Thyroid gland (tissue), 4 donors: ENCODE measurements around the gene RYR2. TPM values are rescaled to one million over a fixed set of nuclear protein-coding genes. Genes with fewer than 3 reads are reported as not detected.

Experiments used
- DNase-seq, 2 donors: peaks; one replicate each; pipeline ENCODE4 v3.0.0-alpha.2; 2019
- H3K27ac ChIP-seq, 3 donors: fragments of 200-600 bp; sonication (generic); 1 replicate in 2 of 3; 2 replicates in 1 of 3; pipeline ENCODE4 v1.5.1; 2016 to 2019; ENCODE audit warnings: mild to moderate bottlenecking in 1 of 3, moderate library complexity in 1 of 3
- H3K27me3 ChIP-seq: fragments of 200-600 bp; sonication (generic); one replicate; pipeline ENCODE4 v1.5.1; 2019
- H3K36me3 ChIP-seq, 2 donors: fragments of 200-600 bp; sonication (generic); one replicate each; pipeline ENCODE4 v1.5.1; 2016 to 2019
- H3K4me1 ChIP-seq, 2 donors: fragments of 200-600 bp; sonication (generic); one replicate each; pipeline ENCODE4 v1.5.1; 2017 to 2019
- H3K4me3 ChIP-seq, 3 donors: fragments of 200-600 bp; sonication (generic); replicated peaks in 1 of 3; 1 replicate in 2 of 3; 2 replicates in 1 of 3; pipeline ENCODE4 v1.5.1; 2016; ENCODE audit warnings: mild to moderate bottlenecking in 1 of 3
- H3K9me3 ChIP-seq: fragments of 200-600 bp; sonication (generic); one replicate; pipeline ENCODE4 v1.5.1; 2017
- POLR2A ChIP-seq, 2 donors: fragments of 450-650 bp; IDR thresholded peaks; one replicate each; pipeline ENCODE4 v1.6.1; 2017; ENCODE audit warnings: antibody characterized with exemption in 2 of 2, mild to moderate bottlenecking in 2 of 2, moderate library complexity in 1 of 2
- WGBS, 2 donors: methylation state at CpG; one replicate each; pipeline ENCODE4 v1.1.5; 2017; 5-methylcytosine and 5-hydroxymethylcytosine counted together
- intact Hi-C: fragments of 100-400 bp; cut with DNase I; formaldehyde crosslinking; loops from one replicate; pipeline ENCODE4 v1.15.1; 2023
- total RNA-seq, 4 donors: library from RNA; depleted of rRNA; stranded (reverse); fragments of >200 nt; gene quantifications; one replicate each; pipeline ENCODE4 v1.2.3, GENCODE V29; 2016
- TF ChIP-seq, protein P1 (sequence below), 6 experiments: fragments of 200-600 bp in 3 of 6; fragments of 450-650 bp in 3 of 6; sonication (generic) in 3 of 6; IDR thresholded peaks; one replicate each; pipeline ENCODE4 v1.5.1; 2016 to 2019; ENCODE audit warnings: antibody characterized with exemption in 6 of 6, mild to moderate bottlenecking in 2 of 6, inconsistent platforms in 1 of 6, moderate library complexity in 1 of 6

The RYR2 gene
- total RNA-seq, 4 donors from 2014 or later = 6.6 to 31.8 (median 28.2) TPM

DNA sequence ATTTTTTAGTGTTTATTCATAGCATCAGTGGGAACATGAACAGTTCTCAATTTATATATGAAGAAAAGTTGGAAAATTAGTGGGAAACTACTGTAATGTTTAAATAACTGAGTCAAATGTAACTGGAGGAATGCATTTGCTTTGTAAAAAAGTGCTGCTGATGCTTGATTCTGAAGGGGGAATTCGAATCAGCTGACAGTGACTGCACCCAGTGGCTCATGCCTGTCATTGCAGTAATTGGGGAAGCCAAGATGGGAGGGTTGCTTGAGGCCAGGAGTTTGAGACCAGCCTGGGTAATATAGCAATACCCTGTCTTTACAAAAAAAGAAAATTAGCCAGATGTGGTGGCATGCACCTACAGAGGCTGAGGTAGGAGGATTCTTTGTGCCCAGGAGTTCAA, 450.4 kb downstream of the RYR2 start:
- Histone ChIP-seq H3K27me3 (no peaks in the 10 kb centered on the region), H3K9me3 (no peaks in the 10 kb centered on the region), H3K27ac (no peak overlapping the region), H3K4me1 (no peaks in the 10 kb centered on the region), H3K4me3 (no peak overlapping the region), H3K36me3 (no peaks in the 10 kb centered on the region)
- TF ChIP-seq, protein P1, sequence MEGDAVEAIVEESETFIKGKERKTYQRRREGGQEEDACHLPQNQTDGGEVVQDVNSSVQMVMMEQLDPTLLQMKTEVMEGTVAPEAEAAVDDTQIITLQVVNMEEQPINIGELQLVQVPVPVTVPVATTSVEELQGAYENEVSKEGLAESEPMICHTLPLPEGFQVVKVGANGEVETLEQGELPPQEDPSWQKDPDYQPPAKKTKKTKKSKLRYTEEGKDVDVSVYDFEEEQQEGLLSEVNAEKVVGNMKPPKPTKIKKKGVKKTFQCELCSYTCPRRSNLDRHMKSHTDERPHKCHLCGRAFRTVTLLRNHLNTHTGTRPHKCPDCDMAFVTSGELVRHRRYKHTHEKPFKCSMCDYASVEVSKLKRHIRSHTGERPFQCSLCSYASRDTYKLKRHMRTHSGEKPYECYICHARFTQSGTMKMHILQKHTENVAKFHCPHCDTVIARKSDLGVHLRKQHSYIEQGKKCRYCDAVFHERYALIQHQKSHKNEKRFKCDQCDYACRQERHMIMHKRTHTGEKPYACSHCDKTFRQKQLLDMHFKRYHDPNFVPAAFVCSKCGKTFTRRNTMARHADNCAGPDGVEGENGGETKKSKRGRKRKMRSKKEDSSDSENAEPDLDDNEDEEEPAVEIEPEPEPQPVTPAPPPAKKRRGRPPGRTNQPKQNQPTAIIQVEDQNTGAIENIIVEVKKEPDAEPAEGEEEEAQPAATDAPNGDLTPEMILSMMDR (IDR thresholded peaks at IDR 0.05) = no peak
- 53 to 58% methylated on average over 1 of the region's 1 CpG for WGBS, 2 donors
- DNase-seq = no peak
- intact Hi-C loops = no loop called here

DNA sequence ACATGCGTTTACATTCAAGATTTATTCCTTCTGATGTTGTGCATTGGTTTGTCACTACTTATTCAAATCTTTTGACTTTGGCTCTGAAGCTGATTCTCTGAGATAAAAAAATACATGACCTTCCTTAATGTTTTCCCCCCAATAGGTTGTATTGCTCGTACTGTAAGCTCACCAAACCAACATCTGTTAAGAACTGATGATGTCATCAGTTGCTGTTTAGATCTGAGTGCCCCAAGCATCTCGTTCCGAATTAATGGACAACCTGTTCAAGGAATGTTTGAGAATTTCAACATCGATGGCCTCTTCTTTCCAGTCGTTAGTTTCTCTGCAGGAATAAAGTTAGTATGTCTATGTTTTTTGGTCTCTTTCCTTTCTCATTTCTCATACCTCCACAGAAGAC, 458.6 kb downstream of the RYR2 start:
- H3K36me3 ChIP-seq = no peaks in the 10 kb centered on the region
- no peak for DNase-seq
- intact Hi-C loops = no loop called here
- H3K27ac ChIP-seq = no peak overlapping the region
- H3K27me3 ChIP-seq = no peaks in the 10 kb centered on the region
- H3K9me3 ChIP-seq = no peaks in the 10 kb centered on the region
- 76 to 80% methylated on average over 6 of the region's 6 CpGs for WGBS, 2 donors
- H3K4me3 ChIP-seq = no peak overlapping the region
- no peak for TF ChIP-seq POLR2A (IDR thresholded peaks at IDR 0.05)
- TF ChIP-seq, protein P1 (IDR thresholded peaks at IDR 0.05) = no peak
- H3K4me1 ChIP-seq = no peaks in the 10 kb centered on the region

DNA sequence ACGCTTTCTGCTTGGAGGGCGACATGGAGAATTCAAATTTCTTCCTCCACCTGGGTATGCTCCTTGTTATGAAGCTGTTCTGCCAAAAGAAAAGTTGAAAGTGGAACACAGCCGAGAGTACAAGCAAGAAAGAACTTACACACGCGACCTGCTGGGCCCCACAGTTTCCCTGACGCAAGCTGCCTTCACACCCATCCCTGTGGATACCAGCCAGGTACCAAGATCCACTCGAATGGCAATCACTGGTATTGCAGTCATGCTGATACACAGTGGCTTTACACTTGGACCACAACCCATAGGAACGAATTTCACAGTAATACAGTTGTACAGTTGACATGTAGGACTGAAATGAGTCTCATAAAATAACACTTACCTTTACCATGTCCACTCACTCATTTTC, 461.3 kb downstream of the RYR2 start:
- DNase-seq = no peak

DNA sequence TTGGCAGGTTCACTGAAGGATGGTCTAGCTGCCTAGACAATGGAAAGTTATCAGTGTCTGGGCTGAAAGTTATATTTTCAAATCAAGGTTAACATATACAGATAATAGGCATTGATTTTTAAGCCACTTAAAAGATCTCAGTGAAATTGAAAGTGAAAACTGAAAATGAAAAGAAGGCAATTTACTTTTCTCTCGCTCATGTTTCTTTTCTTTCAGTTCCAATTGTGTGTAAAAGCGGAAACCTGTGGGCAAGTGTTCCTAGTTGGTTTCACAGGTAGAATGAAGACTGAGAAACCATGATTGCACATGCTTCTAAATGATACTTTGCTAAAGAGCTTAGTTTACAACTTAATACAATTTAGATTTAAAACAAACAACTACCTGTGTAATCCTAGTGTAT, 465.0 kb downstream of the RYR2 start:
- 86 to 88% methylated on average over 2 of the region's 2 CpGs for WGBS, 2 donors
- no peak for DNase-seq
- Histone ChIP-seq H3K4me1 (no peaks in the 10 kb centered on the region), H3K27me3 (no peaks in the 10 kb centered on the region), H3K9me3 (no peaks in the 10 kb centered on the region), H3K27ac (no peak overlapping the region), H3K4me3 (no peak overlapping the region), H3K36me3 (no peaks in the 10 kb centered on the region)
- TF ChIP-seq POLR2A (IDR thresholded peaks at IDR 0.05) = no peak
- TF ChIP-seq, protein P1 (IDR thresholded peaks at IDR 0.05) = no peak
- intact Hi-C loops = no loop called here

More for the DNA sequence above, 461.3 kb downstream of the RYR2 start:
- intact Hi-C loops = no loop called here
- H3K9me3 ChIP-seq = no peaks in the 10 kb centered on the region
- H3K4me3 ChIP-seq = no peak overlapping the region
- H3K27ac ChIP-seq = no peak overlapping the region
- WGBS, 2 donors = 92% methylated on average over 8 of the region's 8 CpGs
- no peak for TF ChIP-seq POLR2A (IDR thresholded peaks at IDR 0.05)
- TF ChIP-seq, protein P1 (IDR thresholded peaks at IDR 0.05) = no peak
- no peaks in the 10 kb centered on the region for H3K36me3 ChIP-seq
- H3K27me3 ChIP-seq = no peaks in the 10 kb centered on the region
- H3K4me1 ChIP-seq = no peaks in the 10 kb centered on the region

DNA sequence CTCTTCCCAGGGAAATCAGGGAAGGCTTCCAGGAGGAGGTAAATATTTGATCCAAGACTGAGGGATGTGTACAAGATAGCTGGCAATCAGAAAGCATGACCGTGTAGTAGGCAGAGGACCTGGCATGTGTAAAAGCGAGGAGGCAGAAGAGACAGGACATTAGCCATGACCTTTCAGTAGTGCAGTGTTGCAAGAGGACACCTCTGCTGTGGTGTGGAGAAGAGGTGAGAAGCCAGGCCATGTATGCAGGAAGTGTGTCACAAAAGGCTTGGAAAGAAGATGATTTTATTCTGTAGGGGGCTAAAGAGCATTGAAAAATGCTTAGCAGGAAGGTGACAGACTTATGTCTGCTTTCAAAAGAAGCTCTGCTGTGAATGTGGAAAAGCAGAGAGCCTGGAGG, 467.8 kb downstream of the RYR2 start:
- Histone ChIP-seq H3K9me3 (no peaks in the 10 kb centered on the region), H3K36me3 (no peaks in the 10 kb centered on the region), H3K4me1 (no peaks in the 10 kb centered on the region), H3K4me3 (no peak overlapping the region), H3K27me3 (no peaks in the 10 kb centered on the region), H3K27ac (no peak overlapping the region)
- DNase-seq = no peak
- TF ChIP-seq, protein P1 (IDR thresholded peaks at IDR 0.05) = no peak
- TF ChIP-seq POLR2A (IDR thresholded peaks at IDR 0.05) = no peak
- intact Hi-C loops = no loop called here
- 85 to 94% methylated on average over 2 of the region's 2 CpGs for WGBS, 2 donors
